Upper lobe of left lung (tissue), 4 donors: ENCODE measurements around the gene TPRN.

Source experiments
- POLR2A ChIP-seq, 4 donors: fragments of 450-650 bp; IDR thresholded peaks; one replicate each; pipeline ENCODE4 v1.5.1; 2016 to 2017; ENCODE audit warnings: antibody characterized with exemption in 4 of 4, mild to moderate bottlenecking in 2 of 4
- TF ChIP-seq, protein P1 (sequence below), 6 experiments: fragments of 450-650 bp in 4 of 6; fragments of 200-600 bp in 2 of 6; sonication (generic) in 2 of 6; IDR thresholded peaks; one replicate each; pipeline ENCODE4 v1.5.1; 2016 to 2019; ENCODE audit warnings: antibody characterized with exemption in 6 of 6

DNA sequence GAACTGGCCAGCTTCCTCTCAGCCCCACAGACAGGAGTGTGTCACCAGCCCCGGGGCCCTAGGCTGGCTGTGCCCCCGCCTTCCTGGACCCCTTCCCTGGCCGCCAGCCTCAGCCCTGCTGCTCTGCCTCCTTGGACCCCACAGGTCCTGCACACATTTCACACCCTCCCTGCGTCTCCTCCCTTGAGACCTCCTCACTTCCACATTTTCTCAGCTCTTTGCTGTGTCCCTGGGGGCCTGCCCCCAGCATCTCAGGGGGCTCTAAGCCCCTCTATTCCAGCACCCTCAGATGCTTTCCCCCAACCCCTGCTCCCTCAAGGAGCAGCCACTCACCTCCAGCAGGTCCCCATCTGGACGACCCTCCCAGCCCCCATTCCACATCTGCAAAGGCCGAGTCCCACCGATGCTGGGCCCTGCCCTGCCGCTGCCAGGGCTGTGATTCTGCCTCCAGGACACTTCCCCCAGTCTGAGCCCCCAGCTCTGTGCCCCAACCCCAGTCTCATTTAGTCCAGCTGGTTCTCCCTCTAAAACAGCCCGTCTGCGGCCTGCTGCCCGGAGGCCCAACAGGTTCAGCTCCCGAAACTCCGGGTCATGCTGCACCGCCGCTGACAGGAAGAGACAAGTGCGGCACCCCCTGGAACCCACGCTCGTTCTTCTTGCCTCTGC, 34.4 kb upstream of the TPRN start:
- TF ChIP-seq, protein P1, sequence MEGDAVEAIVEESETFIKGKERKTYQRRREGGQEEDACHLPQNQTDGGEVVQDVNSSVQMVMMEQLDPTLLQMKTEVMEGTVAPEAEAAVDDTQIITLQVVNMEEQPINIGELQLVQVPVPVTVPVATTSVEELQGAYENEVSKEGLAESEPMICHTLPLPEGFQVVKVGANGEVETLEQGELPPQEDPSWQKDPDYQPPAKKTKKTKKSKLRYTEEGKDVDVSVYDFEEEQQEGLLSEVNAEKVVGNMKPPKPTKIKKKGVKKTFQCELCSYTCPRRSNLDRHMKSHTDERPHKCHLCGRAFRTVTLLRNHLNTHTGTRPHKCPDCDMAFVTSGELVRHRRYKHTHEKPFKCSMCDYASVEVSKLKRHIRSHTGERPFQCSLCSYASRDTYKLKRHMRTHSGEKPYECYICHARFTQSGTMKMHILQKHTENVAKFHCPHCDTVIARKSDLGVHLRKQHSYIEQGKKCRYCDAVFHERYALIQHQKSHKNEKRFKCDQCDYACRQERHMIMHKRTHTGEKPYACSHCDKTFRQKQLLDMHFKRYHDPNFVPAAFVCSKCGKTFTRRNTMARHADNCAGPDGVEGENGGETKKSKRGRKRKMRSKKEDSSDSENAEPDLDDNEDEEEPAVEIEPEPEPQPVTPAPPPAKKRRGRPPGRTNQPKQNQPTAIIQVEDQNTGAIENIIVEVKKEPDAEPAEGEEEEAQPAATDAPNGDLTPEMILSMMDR (IDR thresholded peaks at IDR 0.05), result no peak
- TF ChIP-seq POLR2A (IDR thresholded peaks at IDR 0.05), result no peak
